Neural progenitor cell (in vitro differentiated cells): ENCODE results near the gene PHLDA1. TPM values are rescaled to one million over a fixed set of nuclear protein-coding genes. Genes with fewer than 3 reads are reported as not detected.

Experiments
- DNase-seq: peaks from one replicate; pipeline ENCODE4 v3.0.0-alpha.2; 2016; ENCODE audit warnings: low spot score
- H2AFZ ChIP-seq: fragments of 200-600 bp; sonication (generic); replicated peaks from 2 replicates; pipeline ENCODE4 v1.6.1; 2016; ENCODE audit warnings: antibody characterized with exemption
- H3F3A ChIP-seq: fragments of 200-600 bp; sonication (generic); 2 replicates; pipeline ENCODE4 v1.6.1; 2016; ENCODE audit warnings: antibody characterized with exemption, low read depth
- H3K27ac ChIP-seq: fragments of 200-600 bp; sonication (generic); 2 replicates; pipeline ENCODE4 v1.5.1; 2016; ENCODE audit warnings: mild to moderate bottlenecking
- H3K27me3 ChIP-seq: fragments of 200-600 bp; sonication (generic); 2 replicates; pipeline ENCODE4 v1.6.1; 2016; ENCODE audit warnings: mild to moderate bottlenecking, moderate library complexity
- H3K36me3 ChIP-seq: fragments of 200-600 bp; sonication (generic); 2 replicates; pipeline ENCODE4 v1.5.1; 2016
- H3K4me1 ChIP-seq: fragments of 200-600 bp; sonication (generic); 2 replicates; pipeline ENCODE4 v1.6.1; 2016; ENCODE audit warnings: mixed run types
- H3K4me2 ChIP-seq: fragments of 200-600 bp; sonication (generic); 2 replicates; pipeline ENCODE4 v1.6.1; 2016
- H3K4me3 ChIP-seq: fragments of 200-600 bp; sonication (generic); 2 replicates; pipeline ENCODE4 v1.5.1; 2016
- H3K79me2 ChIP-seq: fragments of 200-600 bp; sonication (generic); 2 replicates; pipeline ENCODE4 v1.6.1; 2016; ENCODE audit warnings: low read depth
- H3K9ac ChIP-seq: fragments of 200-600 bp; sonication (generic); 2 replicates; pipeline ENCODE4 v1.6.1; 2016
- H3K9me3 ChIP-seq: fragments of 200-600 bp; sonication (generic); 2 replicates; pipeline ENCODE4 v1.5.1; 2016; ENCODE audit warnings: low read depth
- H4K20me1 ChIP-seq: fragments of 200-600 bp; sonication (generic); 2 replicates; pipeline ENCODE4 v1.6.1; 2016; ENCODE audit warnings: low read depth
- H3K27ac Mint-ChIP-seq: 3 replicates; pipeline ENCODE4 v1.8.0; 2021; ENCODE audit warnings: mixed read lengths
- H3K27me3 Mint-ChIP-seq: 2 replicates; pipeline ENCODE4 v1.8.0; 2022; ENCODE audit warnings: low read depth, mild to moderate bottlenecking, inconsistent platforms, moderate library complexity, mixed read lengths; ENCODE audit not compliant: insufficient read depth
- H3K36me3 Mint-ChIP-seq: 3 replicates; pipeline ENCODE4 v1.8.0; 2021; ENCODE audit warnings: mixed read lengths
- H3K4me1 Mint-ChIP-seq: 3 replicates; pipeline ENCODE4 v1.8.0; 2021; ENCODE audit warnings: mixed read lengths
- H3K4me3 Mint-ChIP-seq: 3 replicates; pipeline ENCODE4 v1.8.0; 2021; ENCODE audit warnings: mild to moderate bottlenecking, moderate library complexity, mixed read lengths
- H3K9me3 Mint-ChIP-seq: 3 replicates; pipeline ENCODE4 v1.8.0; 2020; ENCODE audit warnings: mixed read lengths
- CTCF ChIP-seq: fragments of 200-600 bp; sonication (generic); IDR thresholded peaks from 2 replicates; pipeline ENCODE4 v1.5.1; 2017; ENCODE audit warnings: antibody characterized with exemption, mild to moderate bottlenecking
- EZH2 ChIP-seq: fragments of 200-600 bp; sonication (generic); IDR thresholded peaks from 2 replicates; pipeline ENCODE4 v1.6.1; 2017; ENCODE audit warnings: antibody characterized with exemption, mild to moderate bottlenecking, moderate library complexity
- EZH2phosphoT487 ChIP-seq: fragments of 200-600 bp; sonication (generic); IDR thresholded peaks from 2 replicates; pipeline ENCODE4 v1.6.1; 2017; ENCODE audit warnings: antibody characterized with exemption
- total RNA-seq: library from RNA; depleted of rRNA; stranded (reverse); fragments of >200 nt; gene quantifications from 2 replicates; pipeline ENCODE4 v1.2.3, GENCODE V29; 2015; ENCODE audit warnings: low replicate concordance

Gene PHLDA1
- total RNA-seq, 1 donor from 2014 or later = 1.1 TPM

- Histone ChIP-seq H3K9ac (no peak overlapping the region), H3K4me3 (no peak overlapping the region), H3K4me1 (peaks cover 10% of the 10 kb centered on the region), H3K27me3 (no peaks in the 10 kb centered on the region), H2AFZ (no peak overlapping the region), H3K27ac (no peak overlapping the region), H3F3A (peaks cover 11% of the 10 kb centered on the region), H4K20me1 (no peaks in the 10 kb centered on the region), H3K36me3 (no peaks in the 10 kb centered on the region), H3K9me3 (no peaks in the 10 kb centered on the region), H3K4me2 (no peak overlapping the region), H3K79me2 (no peaks in the 10 kb centered on the region)
- Mint-ChIP-seq H3K27me3 (peaks cover 7% of the 10 kb centered on the region), H3K4me3 (no peak overlapping the region), H3K4me1 (peaks cover 51% of the 10 kb centered on the region), H3K36me3 (no peaks in the 10 kb centered on the region), H3K9me3 (no peaks in the 10 kb centered on the region), H3K27ac (peak overlapping the region; percentile 53)
- TF ChIP-seq EZH2phosphoT487 (no peak), CTCF (no peak), EZH2 (no peak)
- no peak for DNase-seq
These were observed 53.5 kb downstream of the PHLDA1 start for GRCh38 chr12:75977952-75978671.

- no peak overlapping the region for H3K4me3 ChIP-seq
- Mint-ChIP-seq H3K4me1 (peaks cover 51% of the 10 kb centered on the region), H3K27me3 (peaks cover 11% of the 10 kb centered on the region), H3K27ac (peak overlapping the region; percentile 53), H3K4me3 (no peak overlapping the region), H3K36me3 (no peaks in the 10 kb centered on the region), H3K9me3 (no peaks in the 10 kb centered on the region)
- DNase-seq = no peak
- H4K20me1 ChIP-seq = no peaks in the 10 kb centered on the region
- no peak overlapping the region for H3K9ac ChIP-seq
- H2AFZ ChIP-seq = no peak overlapping the region
- H3K27me3 ChIP-seq = no peaks in the 10 kb centered on the region
- H3K27ac ChIP-seq = no peak overlapping the region
- no peaks in the 10 kb centered on the region for H3K79me2 ChIP-seq
- H3K4me2 ChIP-seq = no peak overlapping the region
- no peaks in the 10 kb centered on the region for H3K36me3 ChIP-seq
- TF ChIP-seq CTCF (no peak), EZH2 (no peak), EZH2phosphoT487 (no peak)
- peaks cover 10% of the 10 kb centered on the region for H3K4me1 ChIP-seq
- H3K9me3 ChIP-seq = no peaks in the 10 kb centered on the region
- H3F3A ChIP-seq = peaks cover 11% of the 10 kb centered on the region
These were observed 54.0 kb downstream of the PHLDA1 start for GRCh38 chr12:75977590-75977951.

- Histone ChIP-seq H3K4me2 (no peak overlapping the region), H3K9ac (no peak overlapping the region), H2AFZ (no peak overlapping the region), H3K36me3 (no peaks in the 10 kb centered on the region), H3F3A (peaks cover 11% of the 10 kb centered on the region), H3K9me3 (no peaks in the 10 kb centered on the region), H3K4me1 (peaks cover 10% of the 10 kb centered on the region), H4K20me1 (no peaks in the 10 kb centered on the region), H3K27ac (no peak overlapping the region), H3K27me3 (no peaks in the 10 kb centered on the region), H3K4me3 (no peak overlapping the region), H3K79me2 (no peaks in the 10 kb centered on the region)
- Mint-ChIP-seq H3K4me3 (no peak overlapping the region), H3K36me3 (no peaks in the 10 kb centered on the region), H3K27ac (no peak overlapping the region), H3K27me3 (peaks cover 11% of the 10 kb centered on the region), H3K9me3 (no peaks in the 10 kb centered on the region), H3K4me1 (peaks cover 51% of the 10 kb centered on the region)
- TF ChIP-seq EZH2 = no peak
- no peak for TF ChIP-seq EZH2phosphoT487
- TF ChIP-seq CTCF = no peak
- no peak for DNase-seq
These were observed 54.7 kb downstream of the PHLDA1 start for GRCh38 chr12:75976913-75977312.
